HG02623 (cell line): ENCODE data around the gene WDR27.
"Not testable (repeated sequence)": the region's sequence is repeated elsewhere in the genome, so short reads cannot be mapped to it uniquely, and the experiment has no call there.

ENCODE experiments used
- ATAC-seq: cut with Tn5 transposase; IDR thresholded peaks from one replicate; pipeline ENCODE4 v1.9.1; 2021; ENCODE audit warnings: moderate library complexity; ENCODE audit not compliant: unreplicated experiment

The WDR27 gene

DNA sequence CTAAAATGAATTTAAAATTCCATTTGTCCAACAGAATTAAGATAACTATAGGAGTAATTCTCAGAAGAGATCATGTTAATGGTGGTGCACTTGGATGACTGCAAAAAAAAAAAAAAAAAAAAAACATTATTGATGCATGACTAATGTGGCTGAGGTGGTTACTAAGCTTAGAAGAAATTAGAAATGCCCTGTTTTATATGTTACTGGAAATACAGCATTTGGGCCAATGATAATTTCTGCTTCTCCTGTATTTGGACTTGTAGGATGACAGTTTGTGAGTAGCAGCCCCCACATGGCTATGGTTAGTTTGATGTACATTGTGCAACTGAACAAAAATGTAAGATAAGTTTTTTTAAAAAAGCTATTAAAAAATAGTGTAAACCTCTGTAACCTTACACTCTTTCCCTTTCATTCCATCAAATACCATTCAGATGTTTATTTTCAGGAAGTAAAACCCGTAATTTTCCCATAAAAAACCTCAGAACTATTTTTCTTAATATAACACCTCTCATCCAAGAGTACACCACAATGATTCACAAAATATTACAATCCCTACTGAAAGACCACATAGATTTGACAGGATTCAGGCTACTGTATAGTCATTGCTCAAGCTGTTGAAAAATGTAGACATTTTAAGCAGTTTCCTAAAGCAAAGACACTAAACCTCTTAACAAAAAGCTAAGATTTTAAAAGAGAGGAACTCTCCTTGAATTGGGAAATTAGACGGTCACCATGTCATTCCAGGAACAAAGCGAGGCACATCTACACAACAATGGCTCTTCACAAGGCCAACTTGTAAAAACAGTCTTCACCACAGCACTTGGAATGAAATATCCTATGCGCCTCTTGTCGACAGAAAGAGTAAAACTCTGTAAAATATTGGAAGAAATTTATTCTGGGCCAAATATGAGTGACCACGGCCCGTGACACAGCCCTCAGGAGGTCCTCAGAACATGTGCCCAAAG, 83.0 kb downstream of the WDR27 start:
- ATAC-seq, result no peak

DNA sequence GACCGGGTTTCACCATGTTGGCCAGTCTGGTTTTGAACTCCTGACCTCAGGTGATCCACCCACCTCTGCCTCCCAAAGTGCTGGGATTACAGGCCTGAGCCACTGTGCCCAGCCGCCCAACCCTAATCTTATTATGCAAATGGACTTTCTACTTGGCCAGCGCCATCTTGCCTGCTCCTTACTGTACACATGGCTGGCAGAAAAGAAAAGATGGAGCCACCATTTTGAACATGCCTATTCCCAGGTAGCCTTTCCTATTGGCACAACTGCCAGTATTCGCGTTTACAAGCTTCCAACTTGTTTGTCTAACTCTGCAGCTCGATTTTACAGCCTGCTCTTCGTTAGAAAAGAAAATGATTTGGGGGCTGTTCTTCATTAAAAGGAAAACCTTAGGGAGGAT, 84.3 kb downstream of the WDR27 start:
- ATAC-seq, result no peak

DNA sequence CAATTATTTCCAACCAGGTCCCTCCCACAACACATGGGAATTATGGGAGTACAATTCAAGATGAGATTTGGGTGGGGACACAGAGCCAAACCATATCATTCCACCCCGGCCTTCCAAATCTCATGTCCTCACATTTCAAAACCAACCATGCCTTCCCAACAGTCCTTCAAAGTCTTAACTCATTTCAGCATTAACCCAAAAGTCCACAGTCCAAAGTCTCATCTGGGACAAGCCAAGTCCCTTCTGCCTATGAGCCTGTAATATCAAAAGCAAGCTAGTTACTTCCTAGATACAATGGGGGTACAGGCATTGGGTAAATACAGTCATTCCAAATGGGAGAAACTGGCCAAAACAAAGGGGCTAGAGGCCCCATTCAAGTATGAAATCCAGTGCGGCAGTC, 93.2 kb downstream of the WDR27 start:
- ATAC-seq, result not testable (repeated sequence)

DNA sequence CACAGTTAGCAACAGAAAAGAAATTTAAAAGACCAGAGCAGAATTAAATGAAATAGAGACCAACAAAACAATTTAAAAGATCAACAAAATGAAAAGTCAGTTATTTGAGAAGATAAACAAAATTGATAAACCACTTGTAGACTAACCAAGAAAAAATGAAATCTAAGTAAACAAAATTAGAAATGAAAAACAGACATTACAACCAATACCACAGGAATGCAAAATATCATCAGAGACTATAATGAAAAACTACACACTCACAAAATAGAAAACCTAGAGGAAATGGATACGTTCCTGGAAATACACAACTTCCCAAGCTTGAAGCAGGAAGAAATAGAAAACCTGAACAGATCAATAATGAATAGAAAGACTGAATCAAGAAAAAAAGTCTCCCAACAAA, 97.8 kb downstream of the WDR27 start:
- ATAC-seq, result no peak

DNA sequence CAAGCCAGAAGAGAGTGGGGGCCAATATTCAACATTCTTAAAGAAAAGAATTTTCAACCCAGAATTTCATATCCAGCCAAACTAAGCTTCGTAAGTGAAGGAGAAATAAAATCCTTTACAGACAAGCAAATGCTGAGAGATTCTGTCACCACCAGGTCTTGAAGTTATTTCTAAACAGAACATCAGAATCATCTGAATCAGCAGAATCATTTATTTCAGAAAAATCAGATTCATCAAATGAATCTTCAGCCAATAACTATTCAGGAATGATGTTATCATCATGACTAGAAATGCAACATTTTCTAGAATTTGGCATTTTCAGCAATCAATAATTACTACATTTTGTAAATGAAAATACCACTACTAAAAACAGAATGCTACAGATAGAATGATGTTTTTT, 100.7 kb downstream of the WDR27 start:
- not testable (repeated sequence) for ATAC-seq

DNA sequence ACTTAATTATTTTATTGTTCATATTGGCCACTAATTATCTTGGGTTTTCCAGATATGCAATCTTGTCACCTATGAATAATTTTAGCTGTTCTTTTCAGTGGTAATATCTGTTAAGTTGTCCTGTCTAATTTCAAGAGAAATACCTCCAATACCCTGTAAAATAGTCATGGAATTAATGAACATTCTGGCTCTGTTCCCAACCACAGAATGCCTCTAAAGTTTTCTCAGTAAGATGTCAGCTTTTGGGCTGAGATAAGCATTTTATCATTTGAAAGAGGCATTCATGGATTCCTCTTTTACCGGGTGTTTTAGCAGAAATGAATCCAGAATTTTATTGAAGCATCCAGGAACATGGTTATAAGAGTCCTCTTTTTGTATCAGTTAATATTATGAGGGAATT, 109.3 kb downstream of the WDR27 start:
- no peak for ATAC-seq

DNA sequence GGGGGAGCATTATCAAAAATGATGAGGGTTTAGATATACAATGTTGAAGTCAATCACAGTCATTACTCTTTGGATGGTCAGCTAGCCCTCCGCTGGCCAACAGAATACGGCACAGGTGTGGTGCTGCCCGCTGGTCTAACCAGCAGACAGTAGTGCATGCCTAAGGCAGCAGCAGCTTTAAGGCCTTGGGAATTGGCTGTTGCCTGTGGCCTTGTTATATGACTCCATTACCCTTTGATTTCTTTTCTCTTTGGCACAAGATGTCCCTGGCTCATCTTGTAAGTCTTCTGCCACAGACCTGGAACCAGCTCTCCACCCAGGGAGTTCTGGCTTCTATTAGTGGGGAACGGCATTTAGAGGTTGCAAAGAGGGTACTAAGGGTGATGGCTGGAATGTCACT, 110.2 kb downstream of the WDR27 start:
- ATAC-seq, result no peak

DNA sequence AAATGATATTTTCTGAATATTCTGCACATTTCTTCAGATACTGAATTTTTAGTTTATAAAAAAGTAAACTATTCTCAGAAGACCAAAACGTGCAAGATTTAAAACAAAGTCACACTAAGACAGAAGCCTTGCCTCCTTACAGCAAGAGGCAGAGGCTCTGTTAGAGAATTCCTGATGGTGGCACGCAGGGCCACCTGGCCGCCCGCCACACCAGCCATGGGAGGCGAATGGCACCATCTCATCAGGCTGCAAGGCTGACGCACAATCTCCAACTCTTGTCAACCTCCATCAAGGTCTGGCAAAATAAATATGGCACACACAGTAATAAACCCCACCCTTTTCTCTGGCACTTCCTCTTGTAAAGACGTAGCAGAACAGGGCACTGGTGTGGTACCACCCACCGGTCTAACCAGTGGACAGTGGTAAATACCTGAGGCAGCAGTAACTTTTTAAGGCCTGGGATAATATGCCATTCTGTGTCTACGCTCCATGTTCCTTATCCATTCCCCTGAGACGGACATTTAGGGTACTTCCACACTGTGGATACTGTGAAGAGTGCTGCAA, 111.4 kb downstream of the WDR27 start:
- ATAC-seq, result no peak

DNA sequence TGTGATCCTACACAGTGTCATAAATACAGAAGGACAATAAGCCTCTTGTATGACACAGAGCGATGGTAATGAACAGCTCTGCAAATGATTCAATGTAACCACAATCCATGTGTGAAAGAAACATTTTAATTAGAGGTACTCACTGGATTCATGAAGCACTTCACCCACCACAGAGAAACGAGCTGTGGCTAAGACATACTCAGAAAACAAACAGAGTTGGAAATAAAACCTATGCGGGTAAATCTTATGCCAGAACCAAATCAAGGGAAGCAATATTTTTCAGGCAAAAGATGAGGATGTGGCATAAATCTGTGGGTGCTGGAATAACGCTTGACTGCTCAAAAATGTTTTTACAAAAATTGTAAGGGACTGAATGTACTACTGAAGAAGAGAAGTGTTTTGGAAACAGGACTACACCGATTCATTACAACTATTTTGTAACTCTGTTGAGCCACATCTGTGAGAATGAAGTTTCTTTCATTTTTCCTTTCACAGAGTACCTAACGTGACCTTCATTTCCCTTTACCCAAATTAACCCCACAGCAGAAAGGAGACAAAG, 112.1 kb downstream of the WDR27 start:
- peak; percentile 85 for ATAC-seq

DNA sequence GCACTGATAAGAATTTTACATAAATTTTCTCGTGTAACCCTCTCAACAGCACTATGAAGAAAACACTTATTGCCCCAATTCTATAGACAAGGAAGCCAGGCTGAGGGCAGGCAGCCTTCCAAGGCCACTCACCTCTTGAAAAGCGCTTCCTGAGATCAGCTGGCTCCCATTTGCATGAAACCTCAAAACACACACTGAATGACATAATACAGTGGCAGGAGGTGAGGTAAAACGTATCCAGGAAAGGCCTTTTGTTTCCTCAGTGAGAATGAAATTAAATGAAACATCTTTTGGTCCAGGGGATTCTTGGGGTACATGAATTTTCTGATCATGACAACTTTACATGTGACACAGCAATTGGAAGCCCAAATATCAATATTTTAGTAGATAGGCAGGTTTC, 112.5 kb downstream of the WDR27 start:
- peak; percentile 67 for ATAC-seq

DNA sequence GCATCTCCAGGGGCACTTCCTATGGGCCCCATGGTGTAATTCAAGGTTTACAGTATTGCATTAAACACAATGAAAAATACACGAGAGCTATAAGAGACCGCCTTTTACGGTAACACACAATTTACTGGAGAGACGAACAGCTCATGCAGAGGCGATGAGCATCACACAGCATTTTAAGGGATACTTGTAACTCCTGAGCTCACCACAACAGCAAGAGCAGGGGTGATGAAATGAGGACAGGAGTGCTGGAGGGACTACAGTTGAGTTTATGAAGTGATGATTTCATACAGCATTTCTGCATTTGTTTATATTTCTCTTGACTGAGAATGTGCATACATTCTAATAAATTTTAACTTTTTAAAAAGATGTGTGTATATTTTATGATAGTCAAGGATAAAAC, 113.9 kb downstream of the WDR27 start:
- no peak for ATAC-seq

DNA sequence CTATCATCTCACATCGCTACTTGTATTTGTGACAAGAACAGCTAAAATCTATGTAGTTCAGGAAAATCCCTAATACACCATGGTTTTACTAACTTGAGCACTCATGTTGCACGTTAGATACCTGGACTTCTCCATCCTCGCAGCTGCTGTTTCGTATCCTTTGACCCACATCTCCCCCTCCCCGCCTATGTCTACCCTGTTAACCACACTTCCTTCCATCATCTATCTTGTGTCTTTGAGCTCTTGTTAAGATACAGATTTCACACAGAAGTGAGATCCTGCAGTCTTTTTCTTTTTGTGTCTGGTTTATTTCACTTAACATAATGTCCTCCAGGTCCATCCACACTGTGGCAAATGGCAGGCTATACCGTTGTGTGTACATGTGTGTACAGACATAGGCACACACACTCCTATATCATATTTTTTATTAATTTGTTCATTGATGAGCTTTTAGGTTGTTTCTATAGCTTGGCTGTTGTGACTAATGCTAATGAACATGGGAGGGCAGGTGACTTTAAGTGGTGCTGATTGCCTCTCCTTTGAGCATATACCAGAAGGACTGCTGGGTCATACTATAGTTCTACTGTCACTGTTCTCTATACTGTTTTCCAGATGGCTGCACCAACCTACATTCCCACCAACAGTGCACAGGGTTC, 117.8 kb downstream of the WDR27 start:
- no peak for ATAC-seq

DNA sequence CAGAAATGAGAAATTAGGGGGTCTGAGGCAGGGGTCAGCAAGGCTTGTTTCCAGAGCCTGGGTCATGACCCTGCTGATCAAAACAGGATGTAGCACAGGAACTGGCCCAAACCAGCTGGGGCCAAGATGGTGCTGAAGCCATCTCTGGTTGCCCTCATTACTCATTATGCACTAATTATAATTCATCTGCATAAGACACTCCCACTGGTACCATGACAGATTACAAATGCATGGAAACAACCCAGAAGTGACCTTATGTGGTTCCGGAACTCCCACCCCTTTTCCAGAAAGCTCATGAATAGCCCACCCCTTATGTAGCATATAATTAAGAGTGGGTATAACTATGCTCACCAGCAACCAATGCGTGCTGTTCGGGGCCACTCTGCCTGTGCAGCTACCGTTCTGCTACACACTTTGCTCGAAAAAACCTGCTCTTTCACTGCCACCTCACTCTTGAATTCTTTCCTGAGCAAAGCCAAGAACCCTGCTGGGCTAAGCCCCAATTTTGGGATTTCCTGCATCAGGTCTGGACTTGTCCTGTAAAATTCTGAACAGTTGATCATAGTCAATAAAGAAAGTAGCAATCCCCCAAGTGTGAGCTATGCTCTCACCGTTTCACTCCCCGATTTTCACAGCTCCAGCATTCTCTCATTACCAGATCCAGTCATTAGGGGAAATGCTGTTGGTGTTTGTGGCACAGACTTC, 122.3 kb downstream of the WDR27 start:
- ATAC-seq, result no peak

DNA sequence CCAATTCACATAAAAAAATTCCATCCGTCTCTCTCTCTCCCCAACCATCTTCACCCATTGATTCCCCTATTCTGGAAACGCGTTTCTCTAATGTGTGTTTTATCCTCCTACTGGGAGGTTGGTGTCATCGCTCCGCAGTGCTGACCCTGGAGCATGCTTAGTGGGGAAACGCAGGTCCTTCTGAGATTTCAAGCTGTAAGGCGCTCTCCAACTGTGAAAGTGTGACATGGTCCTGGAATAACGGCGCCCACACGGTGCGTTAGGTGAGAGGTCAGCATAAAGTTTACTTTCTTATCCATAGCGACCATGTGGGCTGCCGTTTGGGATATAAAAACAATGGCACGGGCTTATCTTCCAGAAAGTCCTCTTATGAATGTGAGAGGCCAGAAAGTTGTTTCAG, 123.9 kb downstream of the WDR27 start:
- ATAC-seq, result no peak

DNA sequence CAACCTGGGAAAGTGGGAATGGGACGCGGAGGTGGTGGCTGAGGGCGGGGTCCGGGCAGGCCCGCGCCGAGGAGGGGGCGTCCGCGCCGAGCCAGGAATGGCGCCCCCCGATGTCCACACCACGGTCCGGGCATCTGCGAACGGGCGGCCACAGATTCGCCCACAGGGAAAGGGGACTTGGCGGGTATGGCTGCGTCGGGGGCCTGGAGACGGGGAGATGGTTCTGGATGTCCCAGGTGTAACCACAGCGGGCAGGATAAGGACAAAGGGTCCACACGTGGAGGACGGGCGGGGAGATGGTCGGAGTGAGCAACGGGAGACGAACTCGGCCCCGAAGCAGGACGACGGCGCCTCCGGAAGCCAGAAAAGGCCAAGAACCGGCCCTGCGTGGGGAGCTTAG, 124.6 kb downstream of the WDR27 start:
- no peak for ATAC-seq

DNA sequence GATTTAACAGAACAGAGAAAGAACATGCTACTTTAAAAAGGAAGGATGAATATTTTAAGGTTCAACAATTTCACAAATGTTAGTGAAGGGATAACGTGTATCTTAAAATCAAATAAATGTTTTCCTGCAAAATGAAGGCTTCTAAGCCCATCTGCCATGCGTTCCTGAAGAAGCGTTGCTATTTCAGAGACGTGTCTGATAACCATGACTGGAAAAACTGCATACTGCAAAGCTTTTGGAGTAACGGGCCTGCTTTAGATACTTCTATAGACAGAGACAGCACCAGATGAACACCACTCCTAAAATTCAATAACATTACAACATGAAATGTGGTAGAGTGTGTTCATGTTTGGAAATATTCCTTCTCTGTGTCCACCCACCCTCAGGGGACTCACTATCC, 126.0 kb downstream of the WDR27 start:
- no peak for ATAC-seq

DNA sequence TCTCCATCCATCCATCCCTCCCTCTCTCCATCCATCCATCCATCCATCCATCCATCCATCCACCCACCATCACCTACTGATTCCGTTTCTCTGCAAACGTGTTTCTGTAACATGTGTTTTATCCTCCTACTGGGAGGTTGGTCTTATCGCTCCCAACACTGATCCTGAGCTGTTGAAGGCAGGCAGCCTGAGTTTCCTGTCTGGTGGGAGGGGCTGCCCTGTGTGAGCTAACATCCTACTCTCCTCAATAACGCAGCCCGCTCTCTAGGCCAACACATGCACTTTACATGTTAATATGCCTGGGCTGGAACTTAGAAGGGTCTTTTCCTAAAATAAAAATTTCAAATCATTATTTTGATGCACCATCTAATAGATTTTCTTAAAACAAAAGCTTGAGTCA, 126.5 kb downstream of the WDR27 start:
- ATAC-seq, result no peak

DNA sequence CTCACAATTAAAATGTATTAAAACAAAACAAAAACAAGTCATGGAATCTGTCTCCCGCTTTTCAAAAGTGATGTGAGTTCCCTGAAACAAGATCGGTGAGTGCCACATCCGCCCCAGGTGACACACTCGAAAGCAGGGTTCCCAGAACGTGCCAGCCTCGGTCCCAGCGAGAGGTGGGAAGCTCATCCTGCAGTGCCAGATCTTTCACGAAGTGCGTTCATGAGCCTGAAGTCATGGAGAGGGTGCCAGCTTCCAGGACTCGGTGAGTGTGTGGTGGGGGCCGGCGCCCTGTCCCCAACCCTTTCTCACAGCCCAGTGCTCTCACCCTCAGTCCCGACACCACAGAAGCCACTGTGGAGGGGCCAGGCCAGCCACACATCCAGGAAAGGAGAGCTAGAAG, 127.4 kb downstream of the WDR27 start:
- ATAC-seq, result no peak

DNA sequence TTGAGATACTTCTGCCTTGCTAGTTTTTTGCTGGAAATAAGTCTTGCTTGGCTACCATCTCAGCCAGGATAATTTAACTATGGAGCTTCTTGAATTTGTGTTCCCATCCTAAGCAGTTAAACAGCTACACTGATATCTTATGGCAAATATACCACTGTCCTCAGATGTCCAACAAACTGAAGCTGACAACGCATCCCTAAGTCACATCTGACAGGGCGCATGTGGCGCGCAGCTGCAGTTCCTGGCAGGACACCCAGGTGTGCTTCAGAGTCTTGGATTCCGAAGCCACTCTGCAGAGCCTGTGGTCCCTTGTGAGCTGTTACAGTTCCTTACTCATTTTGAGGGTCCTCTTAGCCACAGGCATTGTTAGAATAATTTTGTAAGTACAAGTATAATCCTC, 127.9 kb downstream of the WDR27 start:
- ATAC-seq, result no peak

DNA sequence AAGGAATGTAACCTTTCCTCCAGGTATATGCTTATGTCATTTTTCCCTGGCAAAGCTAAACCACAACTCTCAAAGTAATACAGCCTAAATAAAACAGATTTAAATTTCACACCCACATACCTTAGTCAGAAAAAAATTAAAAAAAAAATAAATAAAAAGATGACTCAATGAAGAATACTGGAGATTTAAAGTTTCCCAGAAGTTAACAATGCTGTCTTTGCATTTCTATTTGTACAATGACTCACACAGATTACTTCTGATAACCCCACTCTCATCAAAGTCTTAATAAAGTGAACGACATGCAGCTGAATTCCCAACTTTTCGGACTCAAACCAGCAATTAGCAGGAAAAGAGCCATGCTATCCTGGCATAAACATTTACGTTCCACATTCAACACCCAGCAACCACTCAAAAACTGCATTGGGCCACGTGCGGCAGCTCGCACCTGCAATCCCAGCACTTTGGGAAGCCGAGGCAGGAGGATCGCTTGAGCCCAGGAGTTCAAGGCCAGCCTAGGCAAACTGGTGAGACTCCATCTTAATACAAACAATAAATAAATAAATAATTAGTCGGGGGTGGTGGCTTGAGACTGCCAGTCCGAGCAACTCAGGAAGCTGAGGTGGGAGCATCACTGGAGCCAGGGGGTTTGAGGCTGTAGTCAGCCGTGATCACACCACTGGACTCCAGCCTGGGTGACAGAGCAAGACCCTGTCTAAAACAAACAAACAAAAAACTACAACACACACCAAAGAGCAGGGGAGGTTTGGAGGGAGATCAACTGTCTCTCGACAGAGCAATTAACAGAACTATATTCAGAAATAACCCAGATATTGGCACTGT, 130.5 kb downstream of the WDR27 start:
- ATAC-seq, result no peak
